BE2C (cell line): ENCODE data around the gene SPPL2A.
A peak's percentile ranks its signal among the peaks of the same experiment; 100 is the strongest.

ENCODE experiments used
- DNase-seq: peaks from one replicate; pipeline ENCODE4 v3.0.0-alpha.2; 2020
- H3K27me3 ChIP-seq: fragments of 250-450 bp; sonication (Bioruptor Pico); 2 replicates; pipeline ENCODE4 v1.5.1; 2020; ENCODE audit warnings: mild to moderate bottlenecking
- H3K36me3 ChIP-seq: fragments of 250-450 bp; sonication (Bioruptor Pico); 2 replicates; pipeline ENCODE4 v1.5.1; 2020; ENCODE audit warnings: mild to moderate bottlenecking
- H3K4me1 ChIP-seq: fragments of 250-450 bp; sonication (Bioruptor Pico); 2 replicates; pipeline ENCODE4 v1.5.1; 2020
- H3K4me3 ChIP-seq: 2 replicates; pipeline ENCODE4 v1.5.1; 2011; ENCODE audit warnings: low read depth, low read length
- H3K9me3 ChIP-seq: fragments of 250-450 bp; sonication (Bioruptor Pico); 2 replicates; pipeline ENCODE4 v1.5.1; 2020
- CTCF ChIP-seq: IDR thresholded peaks from 2 replicates; pipeline ENCODE4 v1.5.1; 2012; ENCODE audit warnings: mild to moderate bottlenecking, low read depth, low read length

The SPPL2A gene

GRCh38 chr15:50676799-50677483 lies 88.6 kb downstream of the SPPL2A start:
- H3K4me1 ChIP-seq = no peaks in the 10 kb centered on the region
- H3K9me3 ChIP-seq = no peaks in the 10 kb centered on the region
- no peaks in the 10 kb centered on the region for H3K27me3 ChIP-seq
- peaks cover 31% of the 10 kb centered on the region for H3K36me3 ChIP-seq
- no peak overlapping the region for H3K4me3 ChIP-seq
- TF ChIP-seq CTCF = no peak
- no peak for DNase-seq

- no peak for DNase-seq
Measured at GRCh38 chr15:50675535-50676144, 89.9 kb downstream of the SPPL2A start.

GRCh38 chr15:50670115-50670514 lies 95.4 kb downstream of the SPPL2A start:
- Histone ChIP-seq H3K27me3 (no peaks in the 10 kb centered on the region), H3K4me1 (no peaks in the 10 kb centered on the region), H3K9me3 (no peaks in the 10 kb centered on the region), H3K36me3 (peaks cover 27% of the 10 kb centered on the region), H3K4me3 (no peak overlapping the region)
- TF ChIP-seq CTCF = no peak
- DNase-seq = no peak

More at GRCh38 chr15:50675535-50676144, 89.9 kb downstream of the SPPL2A start:
- TF ChIP-seq CTCF = peak; percentile 63
- H3K36me3 ChIP-seq = peaks cover 22% of the 10 kb centered on the region
- no peaks in the 10 kb centered on the region for H3K4me1 ChIP-seq
- H3K27me3 ChIP-seq = no peaks in the 10 kb centered on the region
- H3K4me3 ChIP-seq = no peak overlapping the region
- H3K9me3 ChIP-seq = no peaks in the 10 kb centered on the region

GRCh38 chr15:50669611-50670010 lies 95.9 kb downstream of the SPPL2A start:
- peaks cover 27% of the 10 kb centered on the region for H3K36me3 ChIP-seq
- no peak for TF ChIP-seq CTCF
- DNase-seq = no peak
- H3K4me3 ChIP-seq = no peak overlapping the region
- H3K4me1 ChIP-seq = no peaks in the 10 kb centered on the region
- H3K9me3 ChIP-seq = no peaks in the 10 kb centered on the region
- no peaks in the 10 kb centered on the region for H3K27me3 ChIP-seq

GRCh38 chr15:50665938-50666337 lies 99.6 kb downstream of the SPPL2A start:
- no peak for DNase-seq
- Histone ChIP-seq H3K36me3 (peaks cover 33% of the 10 kb centered on the region), H3K4me3 (no peak overlapping the region)

More at GRCh38 chr15:50665938-50666337, 99.6 kb downstream of the SPPL2A start:
- no peaks in the 10 kb centered on the region for H3K4me1 ChIP-seq
- TF ChIP-seq CTCF = no peak
- H3K9me3 ChIP-seq = no peaks in the 10 kb centered on the region
- H3K27me3 ChIP-seq = no peaks in the 10 kb centered on the region
